Loucy (cell line): ENCODE measurements around the gene CSNK1G3.
"Not testable (repeated sequence)": the region's sequence is repeated elsewhere in the genome, so short reads cannot be mapped to it uniquely, and the experiment has no call there.

ENCODE experiments used
- H2AFZ ChIP-seq: fragments of 200-600 bp; sonication (generic); 2 replicates; pipeline ENCODE4 v1.6.0; 2016; ENCODE audit warnings: antibody characterized with exemption, mild to moderate bottlenecking, low read length, moderate library complexity
- H3F3A ChIP-seq: fragments of 200-600 bp; 2 replicates; pipeline ENCODE4 v1.6.0; 2016; ENCODE audit warnings: antibody characterized with exemption, low read depth, mild to moderate bottlenecking
- H3K27me3 ChIP-seq: fragments of 200-600 bp; sonication (generic); 2 replicates; pipeline ENCODE4 v1.6.1; 2014; ENCODE audit warnings: low read length, mild to moderate bottlenecking; ENCODE audit not compliant: insufficient read depth, poor library complexity, severe bottlenecking
- H3K36me3 ChIP-seq: fragments of 200-600 bp; sonication (generic); 2 replicates; pipeline ENCODE4 v1.6.1; 2016; ENCODE audit warnings: low read length; ENCODE audit not compliant: insufficient read depth
- H3K4me1 ChIP-seq: fragments of 200-600 bp; sonication (generic); 2 replicates; pipeline ENCODE4 v1.5.1; 2014; ENCODE audit warnings: low read length, mild to moderate bottlenecking; ENCODE audit not compliant: insufficient read depth, poor library complexity, severe bottlenecking
- H3K4me2 ChIP-seq: fragments of 200-600 bp; sonication (generic); 2 replicates; pipeline ENCODE4 v1.6.0; 2014; ENCODE audit warnings: antibody characterized with exemption, low read length, low read depth, mild to moderate bottlenecking; ENCODE audit not compliant: poor library complexity, severe bottlenecking
- H3K4me3 ChIP-seq: fragments of 200-600 bp; sonication (generic); 2 replicates; pipeline ENCODE4 v1.5.1; 2014; ENCODE audit warnings: low read length, mild to moderate bottlenecking, mixed read lengths; ENCODE audit not compliant: poor library complexity, severe bottlenecking
- H3K79me2 ChIP-seq: fragments of 200-600 bp; sonication (generic); 2 replicates; pipeline ENCODE4 v1.6.1; 2014; ENCODE audit warnings: low read length; ENCODE audit not compliant: insufficient read depth
- H3K9ac ChIP-seq: fragments of 200-600 bp; sonication (generic); 2 replicates; pipeline ENCODE4 v1.6.0; 2014; ENCODE audit warnings: mild to moderate bottlenecking, low read depth, low read length, moderate library complexity; ENCODE audit not compliant: poor library complexity, severe bottlenecking
- H3K9me2 ChIP-seq: fragments of 200-600 bp; sonication (generic); replicated peaks from 2 replicates; pipeline ENCODE4 v1.6.1; 2016; ENCODE audit warnings: low read depth, low read length, mixed read lengths
- H3K9me3 ChIP-seq: fragments of 200-600 bp; sonication (generic); 2 replicates; pipeline ENCODE4 v1.6.1; 2014; ENCODE audit warnings: mild to moderate bottlenecking, antibody characterized with exemption, low read length, low read depth; ENCODE audit not compliant: insufficient read depth
- H4K20me1 ChIP-seq: fragments of 200-600 bp; sonication (generic); 2 replicates; pipeline ENCODE4 v1.6.0; 2014; ENCODE audit warnings: antibody characterized with exemption, low read length, mild to moderate bottlenecking; ENCODE audit not compliant: insufficient read depth, poor library complexity, severe bottlenecking
- CTCF ChIP-seq: fragments of 200-600 bp; sonication (generic); conservative IDR thresholded peaks from 2 replicates; pipeline ENCODE4 v1.5.1; 2014; ENCODE audit warnings: mild to moderate bottlenecking, antibody characterized with exemption, low read length
- EZH2phosphoT487 ChIP-seq: fragments of 200-600 bp; IDR thresholded peaks from 2 replicates; pipeline ENCODE4 v1.6.1; 2018; ENCODE audit warnings: antibody characterized with exemption, mild to moderate bottlenecking, moderate library complexity, borderline replicate concordance

Gene CSNK1G3

GRCh38 chr5:123511648-123512605 is at the start of gene CSNK1G3:
Gene CSNK1G3, plus strand, starts transcription at chr5:123512177. Its CDS starts 33,487 bp downstream, at chr5:123545664.
- H3K4me1 ChIP-seq: peaks cover 20% of the 10 kb centered on the region
- no peaks in the 10 kb centered on the region for H3K9me2 ChIP-seq
- H3K9ac ChIP-seq: peak within 1 kb of the TSS; percentile 87
- no peak for TF ChIP-seq EZH2phosphoT487
- TF ChIP-seq CTCF: no peak
- no peaks in the 10 kb centered on the region for H3K27me3 ChIP-seq
- H3K4me2 ChIP-seq: peak within 1 kb of the TSS; percentile 81
- H3K36me3 ChIP-seq: no peaks in the 10 kb centered on the region
- H3K79me2 ChIP-seq: peaks cover 37% of the 10 kb centered on the region
- H3F3A ChIP-seq: no peaks in the 10 kb centered on the region
- peak within 1 kb of the TSS; percentile 85 for H3K4me3 ChIP-seq
- peak within 1 kb of the TSS; percentile 79 for H2AFZ ChIP-seq
- H3K9me3 ChIP-seq: no peaks in the 10 kb centered on the region
- peaks cover 12% of the 10 kb centered on the region for H4K20me1 ChIP-seq

GRCh38 chr5:123466839-123467238 is 45.1 kb upstream of the CSNK1G3 start:
- H3K4me2 ChIP-seq, H3K9ac ChIP-seq, H3K9me3 ChIP-seq, H3F3A ChIP-seq, H2AFZ ChIP-seq, H3K9me2 ChIP-seq, H3K4me1 ChIP-seq, H3K36me3 ChIP-seq, H3K79me2 ChIP-seq, H3K27me3 ChIP-seq, H3K4me3 ChIP-seq, H4K20me1 ChIP-seq: not testable (repeated sequence)

- Histone ChIP-seq H2AFZ (no peak overlapping the region), H3K9ac (no peak overlapping the region), H3F3A (no peaks in the 10 kb centered on the region), H4K20me1 (no peaks in the 10 kb centered on the region), H3K4me2 (no peak overlapping the region), H3K36me3 (no peaks in the 10 kb centered on the region), H3K4me1 (no peaks in the 10 kb centered on the region), H3K4me3 (no peak overlapping the region), H3K27me3 (no peaks in the 10 kb centered on the region), H3K79me2 (no peaks in the 10 kb centered on the region), H3K9me2 (no peaks in the 10 kb centered on the region), H3K9me3 (no peaks in the 10 kb centered on the region)
- TF ChIP-seq EZH2phosphoT487 (no peak), CTCF (no peak)
Measured at GRCh38 chr5:123471385-123471784, 40.6 kb upstream of the CSNK1G3 start.
